Ectodermal cell (in vitro differentiated cells): ENCODE data around the gene ESPNL.
"Not testable (repeated sequence)": the region's sequence is repeated elsewhere in the genome, so short reads cannot be mapped to it uniquely, and the experiment has no call there.

Experiments used
- H3K27ac ChIP-seq: 2 replicates; pipeline ENCODE4 v1.7.0; 2013; ENCODE audit warnings: mild to moderate bottlenecking, low read depth, low read length; ENCODE audit not compliant: insufficient read depth, poor library complexity, severe bottlenecking
- H3K27me3 ChIP-seq: 2 replicates; pipeline ENCODE4 v1.7.0; 2013; ENCODE audit warnings: mild to moderate bottlenecking, low read length; ENCODE audit not compliant: insufficient read depth, control insufficient read depth, poor library complexity, severe bottlenecking
- H3K36me3 ChIP-seq: one replicate; pipeline ENCODE4 v1.7.0; 2013; ENCODE audit warnings: low read length; ENCODE audit not compliant: control insufficient read depth, insufficient read depth
- H3K4me1 ChIP-seq: one replicate; pipeline ENCODE4 v1.7.0; 2013; ENCODE audit warnings: low read length; ENCODE audit not compliant: control insufficient read depth, insufficient read depth
- H3K4me3 ChIP-seq: 2 replicates; pipeline ENCODE4 v1.7.0; 2013; ENCODE audit warnings: low read depth, low read length, control low read depth; ENCODE audit not compliant: insufficient read depth
- H3K9me3 ChIP-seq: 2 replicates; pipeline ENCODE4 v1.7.0; 2013; ENCODE audit warnings: mild to moderate bottlenecking, low read length, moderate library complexity; ENCODE audit not compliant: control insufficient read depth
- WGBS, 2 experiments: methylation state at CpG; one replicate each; pipeline ENCODE4 v1.1.7; 2013; ENCODE audit warnings: missing lambda C conversion rate in 2 of 2; 5-methylcytosine and 5-hydroxymethylcytosine counted together

The ESPNL gene

DNA sequence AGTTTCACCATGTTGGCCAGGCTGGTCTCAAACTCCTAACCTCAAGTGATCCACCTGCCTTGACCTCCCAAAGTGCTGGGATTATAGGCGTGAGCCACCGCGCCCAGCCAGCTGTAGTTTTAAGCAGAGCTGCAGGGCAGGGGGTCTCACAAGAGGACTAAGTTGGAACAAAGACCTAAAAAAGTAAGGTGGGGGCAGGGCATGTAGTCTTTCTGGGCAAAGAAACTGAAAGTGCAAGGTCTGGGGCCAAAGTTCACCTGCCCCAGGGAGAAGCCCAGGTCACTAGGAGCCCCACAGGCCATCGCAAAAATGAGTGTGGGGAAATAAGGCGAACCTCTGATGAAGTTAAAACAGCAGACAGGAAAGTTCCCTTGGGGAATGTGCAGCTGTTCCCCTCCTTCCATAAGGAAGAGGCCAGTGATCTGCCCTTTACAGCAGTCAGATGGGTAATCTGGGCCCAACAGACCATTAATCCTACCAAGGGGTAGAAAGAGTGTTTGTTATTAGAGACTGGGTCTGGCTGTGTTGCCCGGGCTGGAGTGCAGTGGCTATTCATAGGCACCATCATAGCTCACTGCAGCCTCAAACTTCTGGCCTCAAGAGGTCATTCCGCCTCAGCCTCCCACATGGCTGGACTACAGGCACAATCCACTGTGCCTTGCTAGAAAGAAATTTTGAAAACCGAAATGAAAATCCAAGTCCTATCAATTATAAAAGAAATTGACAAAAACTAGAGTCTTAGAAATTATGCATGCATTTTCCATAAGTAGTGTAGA is 36.5 kb upstream of the ESPNL start:
- WGBS, 2 experiments = 80 to 81% methylated on average over 8 of the region's 8 CpGs
- Histone ChIP-seq H3K36me3 (peaks cover 20% of the 10 kb centered on the region), H3K27ac (peak overlapping the region; percentile 11)

GRCh38 chr2:238064376-238064775 is 35.8 kb upstream of the ESPNL start:
- H3K36me3 ChIP-seq = peaks cover 26% of the 10 kb centered on the region
- H3K4me1 ChIP-seq = peaks cover 11% of the 10 kb centered on the region
- no peaks in the 10 kb centered on the region for H3K9me3 ChIP-seq
- H3K4me3 ChIP-seq = no peak overlapping the region
- WGBS, 2 experiments = 95 to 96% methylated on average over 7 of the region's 7 CpGs
- H3K27me3 ChIP-seq = no peaks in the 10 kb centered on the region
- no peak overlapping the region for H3K27ac ChIP-seq

More for the DNA sequence above, 36.5 kb upstream of the ESPNL start:
- no peaks in the 10 kb centered on the region for H3K27me3 ChIP-seq
- no peak overlapping the region for H3K4me3 ChIP-seq
- no peaks in the 10 kb centered on the region for H3K9me3 ChIP-seq
- peaks cover 11% of the 10 kb centered on the region for H3K4me1 ChIP-seq

DNA sequence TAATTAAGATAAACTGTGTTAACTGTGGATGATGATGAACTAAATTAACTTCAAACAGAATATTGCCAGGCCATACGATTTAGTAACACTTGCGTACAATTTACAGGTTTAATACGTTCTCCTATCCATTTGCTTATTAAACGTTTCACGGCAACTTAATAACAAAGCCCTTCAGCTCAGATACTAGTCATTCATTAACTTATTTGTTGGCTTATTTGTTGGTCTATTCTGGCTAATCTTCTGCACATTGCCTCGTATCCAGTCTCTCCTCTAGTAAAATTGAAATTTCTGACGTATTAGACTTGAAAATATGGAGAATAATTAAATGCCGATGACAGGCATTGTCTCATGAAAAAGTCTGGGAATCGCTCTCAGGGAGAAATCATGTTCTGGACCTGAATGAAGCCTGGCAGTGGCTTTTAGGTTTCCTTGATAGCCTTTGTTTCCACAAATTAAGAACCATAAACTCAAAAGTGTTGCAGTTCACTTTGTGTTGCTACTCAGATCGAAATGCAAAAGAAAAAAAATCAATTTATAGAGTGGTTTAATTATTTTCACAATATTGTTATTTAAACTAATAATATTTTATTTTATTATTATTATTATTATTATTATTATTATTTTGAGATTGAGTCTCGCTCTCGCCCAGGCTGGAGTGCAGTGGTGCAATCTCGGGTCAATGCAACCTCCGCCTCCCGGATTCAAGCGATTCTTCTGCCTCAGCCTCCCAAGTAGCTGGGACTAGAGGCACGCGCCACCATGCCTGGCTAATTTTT is 34.9 kb upstream of the ESPNL start:
- Histone ChIP-seq H3K36me3 (peaks cover 31% of the 10 kb centered on the region), H3K9me3 (no peaks in the 10 kb centered on the region), H3K4me3 (no peak overlapping the region), H3K4me1 (peaks cover 11% of the 10 kb centered on the region), H3K27ac (no peak overlapping the region), H3K27me3 (no peaks in the 10 kb centered on the region)
- WGBS, 2 experiments = 86% methylated on average over 17 of the region's 18 CpGs

DNA sequence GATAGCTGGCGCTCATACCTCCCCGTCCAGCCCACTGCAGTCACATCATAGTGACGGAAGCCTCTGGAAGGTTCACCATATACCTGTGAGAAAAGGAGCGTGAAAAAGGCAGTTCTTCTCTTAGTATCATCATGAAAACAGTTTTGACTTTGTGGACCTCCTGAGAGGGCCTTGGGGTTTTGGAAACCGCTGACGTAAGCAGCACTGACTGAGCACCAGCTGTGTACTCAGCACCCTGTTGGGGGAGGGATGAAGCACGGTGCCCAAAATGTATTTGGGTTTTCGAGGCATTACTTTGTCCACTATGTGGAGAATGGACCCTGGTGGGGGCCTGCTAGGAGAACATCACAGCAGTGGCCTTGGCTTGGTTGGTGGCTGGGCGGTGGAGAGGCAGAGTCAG is 33.9 kb upstream of the ESPNL start:
- peaks cover 35% of the 10 kb centered on the region for H3K36me3 ChIP-seq
- WGBS, 2 experiments = 86 to 87% methylated on average over 9 of the region's 9 CpGs
- H3K4me3 ChIP-seq = no peak overlapping the region
- H3K27ac ChIP-seq = no peak overlapping the region
- H3K27me3 ChIP-seq = no peaks in the 10 kb centered on the region
- no peaks in the 10 kb centered on the region for H3K9me3 ChIP-seq
- peaks cover 11% of the 10 kb centered on the region for H3K4me1 ChIP-seq

- not testable (repeated sequence) for H3K4me3 ChIP-seq, H3K9me3 ChIP-seq, H3K27ac ChIP-seq, H3K27me3 ChIP-seq
- 93 to 97% methylated on average over 7 of the region's 7 CpGs for WGBS, 2 experiments
- Histone ChIP-seq H3K4me1 (peaks cover 11% of the 10 kb centered on the region), H3K36me3 (peaks cover 39% of the 10 kb centered on the region)
These were observed 33.4 kb upstream of the ESPNL start for GRCh38 chr2:238066718-238067117.

DNA sequence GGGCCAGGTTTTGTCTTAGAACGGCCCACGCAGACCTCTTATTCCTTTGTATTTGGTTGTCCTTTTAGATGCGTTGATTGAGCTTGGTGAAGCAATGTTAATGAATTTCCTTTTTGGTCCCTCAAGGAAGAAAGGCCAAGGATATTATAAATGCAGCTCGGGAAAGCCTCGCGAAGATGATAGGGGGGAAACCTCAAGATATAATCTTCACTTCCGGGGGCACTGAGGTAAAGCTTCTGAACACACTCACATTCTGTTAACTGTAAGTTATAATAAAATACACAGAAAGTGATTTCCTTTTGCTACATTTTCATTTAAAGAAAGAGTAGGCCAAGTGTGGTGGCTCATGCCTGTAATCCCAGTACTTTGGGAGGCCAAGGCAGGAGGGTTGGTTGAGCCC is 32.2 kb upstream of the ESPNL start:
- WGBS, 2 experiments = 95 to 97% methylated on average over 6 to 7 of the region's 7 CpGs
- peaks cover 45% of the 10 kb centered on the region for H3K36me3 ChIP-seq

DNA sequence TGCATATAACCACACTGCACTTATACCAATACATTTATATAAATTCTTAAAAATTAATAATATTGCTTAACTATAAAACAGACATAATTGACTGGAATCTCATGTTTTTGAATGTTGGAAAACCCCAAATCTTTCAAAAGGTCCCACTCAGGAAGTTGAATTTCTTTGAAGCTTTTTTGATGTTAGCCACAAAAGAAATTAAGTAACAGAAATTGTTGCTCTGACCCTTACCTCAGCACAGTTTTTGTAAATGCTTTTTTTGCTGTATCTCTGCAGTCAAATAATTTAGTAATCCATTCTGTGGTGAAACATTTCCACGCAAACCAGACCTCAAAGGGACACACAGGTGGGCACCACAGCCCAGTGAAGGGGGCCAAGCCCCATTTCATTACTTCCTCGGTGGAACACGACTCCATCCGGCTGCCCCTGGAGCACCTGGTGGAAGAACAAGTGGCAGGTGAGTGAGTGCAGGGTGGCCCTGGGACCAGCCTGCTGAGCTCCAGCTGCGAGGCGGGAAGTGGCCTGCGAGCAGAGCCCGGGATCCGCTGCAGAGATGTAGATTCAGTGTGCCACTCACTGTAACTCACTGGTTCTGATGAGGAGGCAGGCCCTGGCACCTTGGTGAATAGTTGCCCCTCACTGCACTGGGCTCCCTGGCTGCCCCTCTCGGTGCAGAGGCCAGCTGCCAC is 31.0 kb upstream of the ESPNL start:
- WGBS, 2 experiments = 95 to 98% methylated on average over 10 of the region's 10 CpGs
- H3K36me3 ChIP-seq = peaks cover 45% of the 10 kb centered on the region
- no peaks in the 10 kb centered on the region for H3K4me1 ChIP-seq
- no peaks in the 10 kb centered on the region for H3K9me3 ChIP-seq
- no peak overlapping the region for H3K27ac ChIP-seq
- H3K27me3 ChIP-seq = no peaks in the 10 kb centered on the region
- no peak overlapping the region for H3K4me3 ChIP-seq

More for the DNA sequence above, 32.2 kb upstream of the ESPNL start:
- Histone ChIP-seq H3K9me3 (no peaks in the 10 kb centered on the region), H3K27ac (no peak overlapping the region), H3K4me3 (no peak overlapping the region), H3K4me1 (peaks cover 4% of the 10 kb centered on the region), H3K27me3 (no peaks in the 10 kb centered on the region)

- no peaks in the 10 kb centered on the region for H3K9me3 ChIP-seq
- no peaks in the 10 kb centered on the region for H3K27me3 ChIP-seq
- H3K4me1 ChIP-seq = no peaks in the 10 kb centered on the region
- WGBS, 2 experiments = 96% methylated on average over 9 of the region's 9 CpGs
- H3K36me3 ChIP-seq = peaks cover 45% of the 10 kb centered on the region
- H3K4me3 ChIP-seq = no peak overlapping the region
- H3K27ac ChIP-seq = no peak overlapping the region
These were observed 30.3 kb upstream of the ESPNL start for GRCh38 chr2:238069877-238070276.

- Histone ChIP-seq H3K27me3 (no peaks in the 10 kb centered on the region), H3K4me1 (no peaks in the 10 kb centered on the region), H3K36me3 (peaks cover 23% of the 10 kb centered on the region), H3K9me3 (no peaks in the 10 kb centered on the region), H3K4me3 (no peak overlapping the region), H3K27ac (no peak overlapping the region)
These were observed 24.7 kb upstream of the ESPNL start for GRCh38 chr2:238075397-238075796.

- Histone ChIP-seq H3K4me3 (no peak overlapping the region), H3K36me3 (peaks cover 11% of the 10 kb centered on the region), H3K9me3 (no peaks in the 10 kb centered on the region), H3K27me3 (no peaks in the 10 kb centered on the region), H3K4me1 (no peaks in the 10 kb centered on the region), H3K27ac (no peak overlapping the region)
- 95% methylated on average over 1 of the region's 1 CpG for WGBS, 2 experiments
These were observed 22.8 kb upstream of the ESPNL start for GRCh38 chr2:238077292-238077691.
